H54 (cell line): ENCODE results near the gene IFRD2.

Source experiments
- DNase-seq: peaks from one replicate; pipeline ENCODE4 v3.0.0; 2011; ENCODE audit warnings: low spot score, mixed read lengths; ENCODE audit not compliant: insufficient read length
- FAIRE-seq: peaks from 3 replicates; lab custom pipeline; 2011; peaks lifted over from hg19 to GRCh38; lab: Jason Lieb, UNC
- POLR2A ChIP-seq: IDR thresholded peaks from 2 replicates; pipeline ENCODE4 v1.6.1; 2011; ENCODE audit warnings: low read depth, mild to moderate bottlenecking, low read length

IFRD2 gene

GRCh38 chr3:50302095-50303012 lies 10.1 kb upstream of the IFRD2 start:
- FAIRE-seq (no peak), DNase-seq (no peak)
- no peak for TF ChIP-seq POLR2A

- no peak for TF ChIP-seq POLR2A
- DNase-seq (no peak), FAIRE-seq (no peak)
Observed at GRCh38 chr3:50300681-50301254, 8.5 kb upstream of the IFRD2 start.

GRCh38 chr3:50299929-50300680 lies 7.9 kb upstream of the IFRD2 start:
- TF ChIP-seq POLR2A = no peak
- no peak for DNase-seq
- no peak for FAIRE-seq

- FAIRE-seq = no peak
- peak; percentile 93 for DNase-seq
- peak; percentile 29; the same call in 1 of the 2 replicates for TF ChIP-seq POLR2A
Observed at GRCh38 chr3:50299638-50299928, 7.4 kb upstream of the IFRD2 start.

- FAIRE-seq = peak; percentile 67
- DNase-seq = peak; percentile 93
- TF ChIP-seq POLR2A = peak; percentile 95
Observed at GRCh38 chr3:50298836-50299637, 6.8 kb upstream of the IFRD2 start, which contains the start of the genes HYAL3 and NAA80. Gene HYAL3, minus strand, starts transcription at chr3:50299405. Its CDS starts 3,803 bp downstream, at chr3:50295602. Gene NAA80, minus strand, starts transcription at chr3:50299405. Its CDS starts 1,942 bp downstream, at chr3:50297463.

- no peak for TF ChIP-seq POLR2A
- FAIRE-seq (no peak), DNase-seq (no peak)
Observed at GRCh38 chr3:50297896-50298725, 5.9 kb upstream of the IFRD2 start.

GRCh38 chr3:50297384-50297775 lies 5.2 kb upstream of the IFRD2 start:
- no peak for DNase-seq
- no peak for FAIRE-seq

GRCh38 chr3:50296721-50297383 lies 4.6 kb upstream of the IFRD2 start:
- DNase-seq (no peak), FAIRE-seq (no peak)
- no peak for TF ChIP-seq POLR2A

More at GRCh38 chr3:50297384-50297775, 5.2 kb upstream of the IFRD2 start:
- TF ChIP-seq POLR2A = no peak

GRCh38 chr3:50295553-50296431 lies 3.6 kb upstream of the IFRD2 start:
- no peak for DNase-seq
- no peak for TF ChIP-seq POLR2A
- FAIRE-seq = no peak

- no peak for TF ChIP-seq POLR2A
- DNase-seq = no peak
- FAIRE-seq = no peak
Observed at GRCh38 chr3:50294492-50295403, 2.5 kb upstream of the IFRD2 start.

GRCh38 chr3:50294089-50294488 lies 1.9 kb upstream of the IFRD2 start:
- TF ChIP-seq POLR2A = no peak
- no peak for FAIRE-seq
- DNase-seq = no peak
